ENCODE results near the gene RBMXL3. TPM values are rescaled to one million over a fixed set of nuclear protein-coding genes. Genes with fewer than 3 reads are reported as not detected.
A peak's percentile ranks its signal among the peaks of the same experiment; 100 is the strongest.

Gene RBMXL3
- total and polyA plus RNA-seq, 10 donors = not detected

DNA sequence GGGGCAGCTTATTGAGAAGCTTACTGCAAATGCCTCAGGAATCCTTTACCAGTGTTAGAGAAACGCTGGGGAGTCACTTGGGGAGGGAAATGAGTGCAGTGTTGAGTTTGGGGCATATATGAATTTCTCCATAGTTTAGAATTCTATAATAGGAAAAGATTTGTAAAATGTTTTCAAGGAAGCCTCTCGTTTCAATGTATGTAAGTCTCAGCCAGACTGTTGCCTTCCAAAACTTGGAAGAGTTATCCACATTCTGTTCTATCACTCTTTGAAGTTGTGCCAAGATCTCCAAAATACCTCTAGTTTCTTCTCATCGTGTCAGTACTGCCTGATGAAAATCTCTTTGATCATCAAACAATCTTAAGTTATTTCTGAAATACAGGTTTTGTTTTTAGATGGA lies 45.3 kb downstream of the RBMXL3 start:
- peak overlapping the region in 6 of 8 donors; percentile 30 to 65 (median 42) for H3K4me3 ChIP-seq
- TF ChIP-seq POLR2A (IDR thresholded peaks at IDR 0.05) = no peak
- TF ChIP-seq, protein P1, sequence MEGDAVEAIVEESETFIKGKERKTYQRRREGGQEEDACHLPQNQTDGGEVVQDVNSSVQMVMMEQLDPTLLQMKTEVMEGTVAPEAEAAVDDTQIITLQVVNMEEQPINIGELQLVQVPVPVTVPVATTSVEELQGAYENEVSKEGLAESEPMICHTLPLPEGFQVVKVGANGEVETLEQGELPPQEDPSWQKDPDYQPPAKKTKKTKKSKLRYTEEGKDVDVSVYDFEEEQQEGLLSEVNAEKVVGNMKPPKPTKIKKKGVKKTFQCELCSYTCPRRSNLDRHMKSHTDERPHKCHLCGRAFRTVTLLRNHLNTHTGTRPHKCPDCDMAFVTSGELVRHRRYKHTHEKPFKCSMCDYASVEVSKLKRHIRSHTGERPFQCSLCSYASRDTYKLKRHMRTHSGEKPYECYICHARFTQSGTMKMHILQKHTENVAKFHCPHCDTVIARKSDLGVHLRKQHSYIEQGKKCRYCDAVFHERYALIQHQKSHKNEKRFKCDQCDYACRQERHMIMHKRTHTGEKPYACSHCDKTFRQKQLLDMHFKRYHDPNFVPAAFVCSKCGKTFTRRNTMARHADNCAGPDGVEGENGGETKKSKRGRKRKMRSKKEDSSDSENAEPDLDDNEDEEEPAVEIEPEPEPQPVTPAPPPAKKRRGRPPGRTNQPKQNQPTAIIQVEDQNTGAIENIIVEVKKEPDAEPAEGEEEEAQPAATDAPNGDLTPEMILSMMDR (IDR thresholded peaks at IDR 0.05 in 8 of 11, conservative IDR thresholded peaks at IDR 0.05 in 3 of 11) = no peak
- no peak for TF ChIP-seq POLR2AphosphoS5 (IDR thresholded peaks at IDR 0.05)

DNA sequence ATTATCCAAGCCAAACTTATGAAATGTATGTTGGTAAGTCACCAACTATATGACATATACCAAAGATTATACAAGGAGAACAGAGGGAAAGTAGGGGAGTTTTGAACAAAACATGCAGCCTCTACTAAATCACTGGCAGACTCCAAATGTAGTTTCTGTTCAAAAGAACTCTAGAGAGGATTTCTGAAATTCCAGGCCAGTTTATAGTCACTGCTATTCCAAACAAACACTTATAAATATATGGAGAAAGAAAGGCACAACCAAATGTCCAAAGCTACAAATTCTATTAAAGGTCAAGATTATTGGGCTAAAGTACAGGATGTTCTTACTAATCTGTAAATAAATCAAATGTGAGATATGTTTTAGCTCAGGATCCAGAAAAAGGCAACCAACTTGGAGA lies 47.4 kb downstream of the RBMXL3 start:
- no peak overlapping the region for H3K27ac ChIP-seq
- H3K9me3 ChIP-seq = no peaks in the 10 kb centered on the region
- TF ChIP-seq POLR2AphosphoS5 (IDR thresholded peaks at IDR 0.05) (no peak), POLR2A (IDR thresholded peaks at IDR 0.05) (no peak)
- TF ChIP-seq, protein P1 (IDR thresholded peaks at IDR 0.05 in 8 of 11, conservative IDR thresholded peaks at IDR 0.05 in 3 of 11) = no peak
- H3K36me3 ChIP-seq = no peaks in the 10 kb centered on the region
- H3K4me3 ChIP-seq = no peak overlapping the region
- H3K27me3 ChIP-seq (replicated peaks in 1 of 7) = peaks cover 0 to 18% (median 0%) of the 10 kb centered on the region in 7 donors
- H3K4me1 ChIP-seq = no peaks in the 10 kb centered on the region
- DNase-seq = no peak
- intact Hi-C loops (cut with DNase I; ENCODE audit: low total_unique reads) = no loop called here

More for the DNA sequence above, 45.3 kb downstream of the RBMXL3 start:
- H3K27ac ChIP-seq = peak overlapping the region in 2 of 8 donors; percentile 68 to 76
- H3K36me3 ChIP-seq = no peaks in the 10 kb centered on the region
- H3K27me3 ChIP-seq (replicated peaks in 1 of 7) = peaks cover 0 to 18% (median 0%) of the 10 kb centered on the region in 7 donors
- H3K9me3 ChIP-seq = no peaks in the 10 kb centered on the region
- intact Hi-C loops (cut with DNase I; ENCODE audit: low total_unique reads) = no loop called here
- H3K4me1 ChIP-seq = no peaks in the 10 kb centered on the region
- no peak for DNase-seq
- 14 to 26% (median 24%) methylated on average over 3 of the region's 3 CpGs for WGBS, 5 donors

DNA sequence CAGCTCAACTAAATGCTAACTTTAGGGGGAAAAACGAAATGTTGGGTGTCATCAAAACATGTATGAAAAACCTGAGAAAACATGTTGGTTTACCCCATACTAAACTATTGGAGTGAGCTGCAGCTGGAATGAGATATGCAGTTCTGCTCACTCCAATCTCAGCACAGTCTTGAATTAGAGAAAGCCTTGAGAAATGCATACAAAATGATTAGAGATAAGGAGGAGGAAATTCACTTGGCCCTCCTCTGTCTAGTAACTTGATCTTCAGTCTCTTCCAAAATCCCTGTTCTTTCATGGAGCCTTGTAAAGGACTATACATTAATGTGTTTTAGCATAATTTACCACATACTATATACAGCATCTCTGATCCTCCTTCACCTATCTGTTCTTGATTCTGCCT lies 47.8 kb downstream of the RBMXL3 start:
- peaks cover 0 to 18% (median 0%) of the 10 kb centered on the region in 7 donors for H3K27me3 ChIP-seq (replicated peaks in 1 of 7)
- H3K36me3 ChIP-seq = no peaks in the 10 kb centered on the region
- no peaks in the 10 kb centered on the region for H3K9me3 ChIP-seq
- H3K4me3 ChIP-seq = no peak overlapping the region
- H3K4me1 ChIP-seq = no peaks in the 10 kb centered on the region
- H3K27ac ChIP-seq = no peak overlapping the region
- WGBS, 5 donors = 18 to 71% (median 67%) methylated on average over 1 of the region's 1 CpG
- intact Hi-C loops (cut with DNase I; ENCODE audit: low total_unique reads) = no loop called here
- TF ChIP-seq POLR2AphosphoS5 (IDR thresholded peaks at IDR 0.05) (no peak), POLR2A (IDR thresholded peaks at IDR 0.05) (no peak)
- TF ChIP-seq, protein P1 (IDR thresholded peaks at IDR 0.05 in 8 of 11, conservative IDR thresholded peaks at IDR 0.05 in 3 of 11) = no peak
- DNase-seq = no peak

Other genes with a start within 250 kb of the RBMXL3 start
- gene IL13RA2, start 171.8 kb upstream of the RBMXL3 start, total RNA-seq = under 1 TPM in 1 of 7 donors, not detected in 6; 0.49 TPM
- under 1 TPM; 0.07 to 0.22 (median 0.14) TPM for gene IL13RA2, start 171.8 kb upstream of the RBMXL3 start, polyA plus RNA-seq
- gene LRCH2, start 44.7 kb downstream of the RBMXL3 start, total RNA-seq = 1 to 10 TPM; 2.5 to 4.0 (median 3.1) TPM
- gene LRCH2, start 44.7 kb downstream of the RBMXL3 start, polyA plus RNA-seq = 1 to 10 TPM in 1 of 3 donors, under 1 TPM in 2; 0.39 to 1.6 (median 0.47) TPM
- not detected for gene LUZP4, start 100.3 kb downstream of the RBMXL3 start, total RNA-seq
- not detected for gene LUZP4, start 100.3 kb downstream of the RBMXL3 start, polyA plus RNA-seq